GM19463 (cell line): Measurements from ENCODE around the gene SLC6A6.
A peak's percentile ranks its signal among the peaks of the same experiment; 100 is the strongest.

ENCODE experiments used
- ATAC-seq: cut with Tn5 transposase; IDR thresholded peaks from one replicate; pipeline ENCODE4 v1.9.1; 2021; ENCODE audit warnings: mild to moderate bottlenecking, moderate library complexity; ENCODE audit not compliant: unreplicated experiment

Gene SLC6A6

GRCh38 chr3:14451844-14452739 is 49.7 kb downstream of the SLC6A6 start:
- no peak for ATAC-seq

GRCh38 chr3:14452740-14453710 is 50.6 kb downstream of the SLC6A6 start:
- no peak for ATAC-seq

DNA sequence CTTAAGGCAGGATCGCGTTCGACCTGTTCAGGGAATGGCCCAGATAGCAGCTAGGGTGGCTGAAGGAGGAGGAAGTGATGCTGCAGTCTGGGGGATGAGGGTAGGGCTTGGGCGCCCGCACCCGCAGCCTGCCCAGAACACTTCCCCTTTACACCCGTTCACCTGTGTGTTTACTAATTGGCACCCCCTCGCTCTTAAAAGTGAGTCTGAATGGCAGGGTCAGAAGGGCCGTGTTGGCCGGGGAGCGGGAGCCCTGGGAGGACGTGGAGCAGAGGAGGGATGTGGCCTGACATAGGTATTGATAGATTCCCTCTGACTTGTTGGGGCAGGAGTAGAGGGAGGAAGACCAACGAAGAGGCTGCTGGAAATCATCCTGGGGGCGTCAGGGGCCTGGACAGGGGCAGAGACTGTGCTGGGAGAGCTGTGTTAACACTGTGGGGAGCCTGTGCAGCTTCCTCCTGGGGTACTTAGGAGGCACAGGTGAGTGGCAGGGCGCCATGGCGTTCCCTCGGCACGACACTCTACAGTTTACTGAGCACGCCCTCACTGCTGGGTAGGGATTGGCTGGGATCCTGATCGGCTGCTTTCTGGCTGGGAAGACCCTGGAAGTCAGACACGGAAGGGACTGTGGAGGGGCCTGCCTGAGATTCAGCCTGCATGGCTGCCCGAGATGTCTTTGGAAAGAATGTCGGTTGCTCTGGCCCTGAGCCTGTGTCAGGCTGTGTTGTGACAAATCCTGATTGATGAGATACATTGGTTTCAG is 51.7 kb downstream of the SLC6A6 start:
- ATAC-seq, result no peak

DNA sequence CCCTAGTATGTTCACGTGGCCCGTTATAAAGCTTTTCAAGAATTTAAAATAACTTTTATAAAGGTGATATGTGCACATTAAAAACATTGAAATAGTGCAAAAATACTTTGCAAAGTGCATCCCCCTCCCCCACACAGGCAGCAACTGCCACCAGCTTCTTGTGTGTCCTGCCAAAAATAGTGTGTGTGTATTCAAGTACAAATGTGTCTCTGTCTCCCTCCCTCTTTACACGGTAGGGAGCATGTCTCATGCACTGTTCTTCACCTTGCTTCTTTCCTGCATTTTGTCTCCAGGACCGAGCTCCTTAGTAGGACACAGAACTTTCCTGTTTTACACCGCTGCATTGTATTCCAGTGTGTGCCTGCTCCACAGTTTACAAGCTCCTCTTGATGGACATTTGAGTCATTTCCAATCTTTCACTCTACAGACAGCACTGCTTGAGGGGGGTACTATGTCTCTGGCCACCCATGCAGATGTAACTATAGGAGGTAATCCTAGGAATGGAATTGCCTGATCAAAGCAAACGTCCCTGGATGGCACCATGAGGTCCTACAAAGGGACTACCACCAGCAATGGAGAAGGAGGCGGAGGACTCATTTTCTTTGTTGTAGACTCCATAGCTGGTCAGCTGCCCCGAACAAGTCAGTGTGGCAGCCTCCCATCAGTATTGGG is 52.4 kb downstream of the SLC6A6 start:
- no peak for ATAC-seq

DNA sequence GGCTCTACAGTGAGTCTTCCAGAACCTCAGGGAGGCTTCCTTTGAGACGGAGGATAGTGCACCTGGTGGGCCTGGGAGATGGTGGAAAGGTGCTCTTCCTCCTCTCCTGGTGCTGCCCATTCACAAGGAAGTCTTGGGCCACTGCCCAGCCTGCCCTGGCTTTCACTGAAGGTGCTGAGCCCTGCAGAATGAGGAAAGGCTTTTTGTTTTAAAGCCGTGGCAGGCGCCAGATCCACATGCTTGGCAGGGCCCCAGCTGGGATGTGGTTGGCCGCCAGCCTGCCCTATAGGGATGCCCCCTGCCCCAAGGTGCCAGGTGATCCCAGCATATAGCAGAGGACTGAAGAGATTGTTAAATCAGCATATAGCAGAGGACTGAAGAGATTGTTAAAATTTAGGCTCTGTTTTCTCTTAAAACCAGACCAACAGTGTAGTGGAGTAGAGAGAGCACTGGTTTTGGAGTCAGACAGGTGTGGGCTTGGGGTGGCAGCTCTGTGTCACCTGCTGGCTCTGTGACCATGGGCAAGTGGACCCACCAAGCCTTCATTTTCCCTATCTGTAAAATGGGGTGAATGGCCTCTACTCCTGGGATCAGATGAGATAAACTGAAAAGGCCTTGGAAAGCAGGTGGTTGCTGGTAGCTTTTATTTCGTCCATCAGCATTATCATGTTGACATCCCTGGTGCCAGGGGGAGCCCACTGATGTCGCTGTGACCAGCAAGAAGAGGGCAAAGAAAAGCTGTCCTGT is 53.3 kb downstream of the SLC6A6 start:
- no peak for ATAC-seq

- no peak for ATAC-seq
Observed at GRCh38 chr3:14456794-14457193, 54.4 kb downstream of the SLC6A6 start.

DNA sequence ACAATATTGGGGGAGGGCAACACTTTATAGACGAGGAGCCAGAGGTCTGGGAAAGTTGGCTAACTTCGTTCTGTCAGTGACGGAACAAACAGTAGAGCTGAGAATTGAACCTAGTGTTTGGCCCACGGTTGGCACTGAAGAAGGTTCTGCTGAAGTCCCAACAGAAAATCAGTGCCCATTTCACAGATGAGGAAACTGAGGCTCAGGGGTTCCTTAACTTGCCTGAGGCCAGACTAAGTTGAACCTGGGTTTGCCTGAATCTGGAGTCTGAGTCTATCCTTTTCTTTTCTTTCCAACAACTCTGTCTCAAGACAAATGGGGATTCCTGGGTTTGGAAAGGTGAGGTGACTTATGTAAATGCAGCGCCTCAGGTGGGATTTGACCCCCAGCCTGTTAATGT is 55.1 kb downstream of the SLC6A6 start:
- ATAC-seq, result no peak

- ATAC-seq, result no peak
Observed at GRCh38 chr3:14457999-14458398, 55.6 kb downstream of the SLC6A6 start.

GRCh38 chr3:14458434-14459275 is 56.2 kb downstream of the SLC6A6 start:
- peak; percentile 64 for ATAC-seq

GRCh38 chr3:14459384-14459783 is 57.0 kb downstream of the SLC6A6 start:
- peak; percentile 18 for ATAC-seq

GRCh38 chr3:14459787-14460186 is 57.4 kb downstream of the SLC6A6 start:
- no peak for ATAC-seq

DNA sequence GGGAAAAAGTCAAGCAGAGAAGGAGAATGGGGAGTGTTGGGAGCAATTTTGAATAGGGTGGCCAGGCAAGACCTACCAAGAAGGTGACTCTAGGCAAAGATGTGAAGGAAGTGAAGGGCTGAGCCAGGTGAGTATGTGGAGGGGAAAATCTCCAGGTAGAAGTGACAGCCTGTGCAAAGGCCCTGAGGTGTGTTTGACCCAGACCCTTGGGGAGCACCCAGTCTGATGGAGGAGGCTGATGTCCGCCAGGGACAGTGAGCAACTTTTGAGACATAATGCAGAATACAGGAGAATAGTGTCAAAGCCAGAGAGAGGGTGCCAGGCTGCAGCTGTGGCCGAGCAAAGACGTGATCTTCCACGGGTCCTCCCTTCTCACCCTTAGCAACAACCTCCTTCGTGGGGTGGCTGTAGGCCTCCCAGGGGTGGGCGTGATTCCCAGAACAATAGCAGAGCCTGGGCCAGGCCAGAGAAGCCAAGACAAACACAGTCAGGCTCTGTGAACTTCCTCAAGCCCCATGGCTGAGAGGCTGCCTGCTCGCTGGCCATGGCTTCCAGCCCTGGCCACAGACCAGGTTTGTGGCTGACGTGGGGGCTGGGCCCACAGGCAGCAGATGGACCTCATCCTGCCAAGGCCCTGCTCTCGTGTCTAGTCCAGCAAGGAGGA is 58.1 kb downstream of the SLC6A6 start:
- no peak for ATAC-seq

GRCh38 chr3:14461006-14461747 is 58.8 kb downstream of the SLC6A6 start:
- ATAC-seq, result no peak

DNA sequence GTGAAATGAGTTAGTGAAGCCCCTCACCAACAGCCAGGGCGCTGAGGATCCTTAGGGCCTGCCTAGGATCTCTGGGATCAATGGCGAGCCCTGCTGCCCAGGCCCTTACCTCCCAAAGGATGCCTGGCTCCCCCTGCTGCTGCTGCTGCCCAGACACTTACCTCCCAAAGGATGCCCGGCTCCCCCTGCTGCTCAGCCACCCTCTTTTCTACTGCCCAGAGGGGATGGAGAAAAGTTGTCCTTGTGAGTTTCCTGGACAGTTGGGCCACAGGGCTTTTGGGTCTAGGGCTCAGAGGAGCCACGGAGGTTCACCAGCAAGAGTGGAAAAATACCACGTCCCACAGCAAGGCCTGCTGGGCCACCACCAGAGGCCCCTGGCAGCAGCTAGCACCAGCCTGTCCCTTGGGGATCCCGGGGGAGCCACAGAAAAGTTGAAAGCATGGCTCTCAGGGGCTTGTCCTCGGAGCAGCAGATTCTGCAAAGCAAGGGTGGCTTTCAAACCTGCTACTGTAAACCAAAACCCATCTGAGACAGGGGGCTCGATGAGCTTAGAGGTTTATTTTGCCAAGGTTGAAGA is 59.4 kb downstream of the SLC6A6 start:
- ATAC-seq, result no peak

- ATAC-seq, result no peak
Observed at GRCh38 chr3:14462738-14463137, 60.3 kb downstream of the SLC6A6 start.

GRCh38 chr3:14463330-14464140 is 61.1 kb downstream of the SLC6A6 start:
- ATAC-seq, result no peak

DNA sequence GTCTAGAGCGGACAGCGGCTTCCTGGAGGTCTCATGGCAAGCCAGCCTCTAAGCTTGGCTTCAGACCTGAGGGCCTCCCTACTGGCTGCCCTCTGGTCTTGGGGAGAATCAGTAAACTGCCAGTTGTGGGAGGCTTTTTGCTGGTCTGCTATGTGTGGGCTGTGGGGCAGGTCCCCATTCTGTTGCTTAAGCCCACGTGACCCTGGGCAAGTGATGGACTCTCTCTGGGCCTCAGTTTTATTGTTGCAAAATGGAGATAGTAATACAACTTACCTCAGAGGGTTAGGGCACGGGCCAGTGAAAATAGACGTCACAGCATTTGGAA is 61.7 kb downstream of the SLC6A6 start:
- no peak for ATAC-seq
